Endothelial cell of umbilical vein (primary cell): ENCODE results near the gene GPR176. TPM values are rescaled to one million over a fixed set of nuclear protein-coding genes. Genes with fewer than 3 reads are reported as not detected.

Experiments
- BruUV-seq: library from RNA; stranded (reverse); fragments of 400-500 nt; replicated peaks from 2 replicates; lab custom pipeline; 2021; lab: Mats Ljungman, UMichigan
- CTCF ChIA-PET: fragments of 300-600, 350-600 bp; sonication (Branson Sonifier 250); formaldehyde crosslinking; loops from one replicate; lab custom pipeline; 2021; ENCODE audit warnings: antibody characterized with exemption, inconsistent platforms; lab: Charles Lee
- POLR2A ChIA-PET: fragments of 300-600, 350-600 bp; sonication (Branson Sonifier 250); formaldehyde crosslinking; loops from one replicate; lab custom pipeline; 2021; ENCODE audit warnings: antibody characterized with exemption, inconsistent platforms; lab: Charles Lee
- DNase-seq: peaks from one replicate; pipeline ENCODE4 v3.0.0-alpha.2; 2011; ENCODE audit warnings: low read depth, low spot score
- FAIRE-seq: peaks from 2 replicates; lab custom pipeline; 2011; peaks lifted over from hg19 to GRCh38; lab: Jason Lieb, UNC
- H2AFZ ChIP-seq: 2 replicates; pipeline ENCODE4 v1.6.0; 2012; ENCODE audit warnings: low read depth, low read length, control low read depth, inconsistent platforms
- H3K27ac ChIP-seq: 2 replicates; pipeline ENCODE4 v1.5.1; 2011; ENCODE audit warnings: low read depth, mild to moderate bottlenecking, control low read depth, low read length, moderate library complexity; ENCODE audit not compliant: insufficient read depth
- H3K27me3 ChIP-seq, 2 experiments: 2 replicates each; pipeline versions ENCODE4 v1.6.0 to v1.6.1; 2011; ENCODE audit warnings: low read length in 2 of 2, mixed read lengths in 1 of 2; ENCODE audit not compliant: control insufficient read depth in 2 of 2, insufficient read depth in 2 of 2
- H3K36me3 ChIP-seq, 2 experiments: 2 replicates in 1 of 2; 3 replicates in 1 of 2; pipeline ENCODE4 v1.5.1; 2011; ENCODE audit warnings: low read length in 2 of 2, mild to moderate bottlenecking in 1 of 2, moderate library complexity in 1 of 2; ENCODE audit not compliant: control insufficient read depth in 2 of 2, insufficient read depth in 2 of 2; ENCODE audit errors: extremely low read depth in 1 of 2
- H3K4me1 ChIP-seq: 3 replicates; pipeline ENCODE4 v1.5.1; 2011; ENCODE audit warnings: mild to moderate bottlenecking, low read length; ENCODE audit not compliant: control insufficient read depth, insufficient read depth; ENCODE audit errors: extremely low read depth
- H3K4me2 ChIP-seq: 2 replicates; pipeline ENCODE4 v1.6.1; 2011; ENCODE audit warnings: low read length, control low read depth, mixed read lengths; ENCODE audit not compliant: insufficient read depth
- H3K4me3 ChIP-seq, 3 experiments: fragments of 200-600 bp in 1 of 3; sonication (generic), shearing (Covaris generic) in 1 of 3; replicated peaks in 1 of 3; 2 replicates each; pipeline ENCODE4 v1.5.1; 2011 to 2016; ENCODE audit warnings: control low read depth in 3 of 3, low read length in 3 of 3, mild to moderate bottlenecking in 2 of 3, inconsistent platforms in 1 of 3, low read depth in 1 of 3, moderate library complexity in 1 of 3; ENCODE audit not compliant: insufficient read depth in 1 of 3
- H3K79me2 ChIP-seq: 2 replicates; pipeline ENCODE4 v1.6.0; 2012; ENCODE audit warnings: low read length, inconsistent platforms; ENCODE audit not compliant: control insufficient read depth, insufficient read depth
- H3K9ac ChIP-seq: replicated peaks from 2 replicates; pipeline ENCODE3; 2011; ENCODE audit warnings: low read length, control low read depth; ENCODE audit not compliant: insufficient read depth; ENCODE audit errors: extremely low read depth
- H3K9me1 ChIP-seq: replicated peaks from 3 replicates; pipeline ENCODE4 v1.6.0; 2011; ENCODE audit warnings: mild to moderate bottlenecking, low read length; ENCODE audit not compliant: control insufficient read depth, insufficient read depth; ENCODE audit errors: extremely low read depth
- H3K9me3 ChIP-seq: replicated peaks from 2 replicates; pipeline ENCODE4 v1.5.1; 2012; ENCODE audit warnings: low read length, inconsistent platforms; ENCODE audit not compliant: control insufficient read depth, insufficient read depth
- H4K20me1 ChIP-seq: replicated peaks from 2 replicates; pipeline ENCODE3; 2011; ENCODE audit warnings: mild to moderate bottlenecking, low read length; ENCODE audit not compliant: control insufficient read depth, insufficient read depth; ENCODE audit errors: extremely low read depth
- EZH2 ChIP-seq: IDR thresholded peaks from 2 replicates; pipeline ENCODE4 v1.6.1; 2012; ENCODE audit warnings: borderline replicate concordance, low read depth, mild to moderate bottlenecking, moderate library complexity, low read length, inconsistent platforms; ENCODE audit not compliant: severe bottlenecking
- FOS ChIP-seq: IDR thresholded peaks from 2 replicates; pipeline ENCODE4 v1.6.1; 2011; ENCODE audit warnings: mild to moderate bottlenecking, low read length, moderate library complexity, borderline replicate concordance; ENCODE audit not compliant: insufficient read depth
- POLR2A ChIP-seq: IDR thresholded peaks from 2 replicates; pipeline ENCODE4 v1.6.1; 2012; ENCODE audit warnings: low read depth, mild to moderate bottlenecking, control low read depth, low read length
- dilution Hi-C: fragments of 300-500 bp; cut with MboI; formaldehyde crosslinking; loops from one replicate; pipeline ENCODE4 v1.15.0; 2019; ENCODE audit warnings: low sequenced_read_pairs; ENCODE audit not compliant: extremely low pct_ligation_motif_present
- intact Hi-C: fragments of 100-400 bp; cut with micrococcal nuclease; formaldehyde crosslinking; loops from one replicate; pipeline ENCODE4 v1.10.0; 2022
- polyA plus RNA-seq, 4 experiments: library from polyadenylated mRNA; depleted of rRNA in 3 of 4; stranded (reverse) in 3 of 4; unstranded in 1 of 4; fragments of >200 nt; gene quantifications; 2 replicates each; pipeline versions ENCODE4 v1.2.1 to v1.2.3, GENCODE V29; 2011 to 2012; ENCODE audit warnings: missing spikeins in 1 of 4
- total RNA-seq: library from RNA; stranded (reverse); gene quantifications from 2 replicates; pipeline ENCODE4 v1.2.3, GENCODE V29; 2021
- TF ChIP-seq, protein P1 (sequence below), 2 donors: IDR thresholded peaks; 1 replicate in 1 of 2; 2 replicates in 1 of 2; pipeline ENCODE4 v1.5.1; 2011; ENCODE audit warnings: low read length in 2 of 2, mild to moderate bottlenecking in 2 of 2, moderate library complexity in 2 of 2, control low read depth in 1 of 2, inconsistent platforms in 1 of 2, low read depth in 1 of 2; ENCODE audit not compliant: insufficient read depth in 1 of 2; ENCODE audit errors: extremely low read depth in 1 of 2
- TF ChIP-seq, protein P2 (sequence below): IDR thresholded peaks from 2 replicates; pipeline ENCODE4 v1.6.1; 2011; ENCODE audit not compliant: insufficient read depth, insufficient read length

The GPR176 gene
- total and polyA plus RNA-seq, 2 donors (not counting 3 experiments of a cell fraction or from before 2014, with no cell fraction given) = 35.3 to 68.7 TPM

GRCh38 chr15:39776068-39776467 lies 144.0 kb downstream of the GPR176 start:
- BruUV-seq = no TSS peak
- no peaks in the 10 kb centered on the region for H3K27me3 ChIP-seq
- FAIRE-seq = no peak
- TF ChIP-seq FOS = no peak
- no peak for TF ChIP-seq EZH2
- TF ChIP-seq, protein P1, sequence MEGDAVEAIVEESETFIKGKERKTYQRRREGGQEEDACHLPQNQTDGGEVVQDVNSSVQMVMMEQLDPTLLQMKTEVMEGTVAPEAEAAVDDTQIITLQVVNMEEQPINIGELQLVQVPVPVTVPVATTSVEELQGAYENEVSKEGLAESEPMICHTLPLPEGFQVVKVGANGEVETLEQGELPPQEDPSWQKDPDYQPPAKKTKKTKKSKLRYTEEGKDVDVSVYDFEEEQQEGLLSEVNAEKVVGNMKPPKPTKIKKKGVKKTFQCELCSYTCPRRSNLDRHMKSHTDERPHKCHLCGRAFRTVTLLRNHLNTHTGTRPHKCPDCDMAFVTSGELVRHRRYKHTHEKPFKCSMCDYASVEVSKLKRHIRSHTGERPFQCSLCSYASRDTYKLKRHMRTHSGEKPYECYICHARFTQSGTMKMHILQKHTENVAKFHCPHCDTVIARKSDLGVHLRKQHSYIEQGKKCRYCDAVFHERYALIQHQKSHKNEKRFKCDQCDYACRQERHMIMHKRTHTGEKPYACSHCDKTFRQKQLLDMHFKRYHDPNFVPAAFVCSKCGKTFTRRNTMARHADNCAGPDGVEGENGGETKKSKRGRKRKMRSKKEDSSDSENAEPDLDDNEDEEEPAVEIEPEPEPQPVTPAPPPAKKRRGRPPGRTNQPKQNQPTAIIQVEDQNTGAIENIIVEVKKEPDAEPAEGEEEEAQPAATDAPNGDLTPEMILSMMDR (IDR thresholded peaks at IDR 0.05; ENCODE audit: extremely low read depth in 1 of 2, insufficient read depth in 1 of 2, low read depth in 1 of 2, low read length in 2 of 2) = no peak
- H3K4me3 ChIP-seq = no peak overlapping the region
- no peaks in the 10 kb centered on the region for H3K36me3 ChIP-seq
- H4K20me1 ChIP-seq = no peaks in the 10 kb centered on the region
- no peaks in the 10 kb centered on the region for H3K79me2 ChIP-seq
- POLR2A ChIA-PET = no interaction called here
- no peak overlapping the region for H3K9ac ChIP-seq
- intact Hi-C loops = no loop called here
- H3K27ac ChIP-seq = no peak overlapping the region
- no peaks in the 10 kb centered on the region for H3K9me1 ChIP-seq
- H3K9me3 ChIP-seq = no peaks in the 10 kb centered on the region
- CTCF ChIA-PET = no interaction called here
- dilution Hi-C loops = no loop called here
- H3K4me1 ChIP-seq = no peaks in the 10 kb centered on the region
- H2AFZ ChIP-seq = no peak overlapping the region
- no peak overlapping the region for H3K4me2 ChIP-seq
- DNase-seq = no peak

GRCh38 chr15:39774688-39775267 lies 145.3 kb downstream of the GPR176 start:
- intact Hi-C loops (no loop called here), dilution Hi-C loops (loop anchor here (25.0 kb wide), 1 partner anchor 1037 kb away; no protein-coding TSS in a partner anchor)
- FAIRE-seq = no peak
- Histone ChIP-seq H2AFZ (no peak overlapping the region), H3K4me3 (no peak overlapping the region), H3K9me3 (no peaks in the 10 kb centered on the region), H3K36me3 (no peaks in the 10 kb centered on the region), H3K79me2 (no peaks in the 10 kb centered on the region), H3K4me1 (no peaks in the 10 kb centered on the region), H4K20me1 (no peaks in the 10 kb centered on the region), H3K4me2 (no peak overlapping the region), H3K27ac (no peak overlapping the region), H3K9ac (no peak overlapping the region), H3K27me3 (no peaks in the 10 kb centered on the region), H3K9me1 (no peaks in the 10 kb centered on the region)
- no TSS peak for BruUV-seq
- POLR2A ChIA-PET = no interaction called here
- DNase-seq = no peak
- CTCF ChIA-PET = interaction anchor here (0.9 kb wide), 1 partner anchor 18 kb away, joined by 3 read pairs; no protein-coding TSS in a partner anchor
- TF ChIP-seq, protein P2, sequence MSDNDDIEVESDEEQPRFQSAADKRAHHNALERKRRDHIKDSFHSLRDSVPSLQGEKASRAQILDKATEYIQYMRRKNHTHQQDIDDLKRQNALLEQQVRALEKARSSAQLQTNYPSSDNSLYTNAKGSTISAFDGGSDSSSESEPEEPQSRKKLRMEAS = no peak
- no peak for TF ChIP-seq POLR2A
- TF ChIP-seq, protein P1 (IDR thresholded peaks at IDR 0.05; ENCODE audit: extremely low read depth in 1 of 2, insufficient read depth in 1 of 2, low read depth in 1 of 2, low read length in 2 of 2) = no peak
